Activated CD8-positive, alpha-beta T cell treated with anti-CD3 and anti-CD28 coated beads for 36 hours (primary cell): ENCODE results near the gene EFNA4. TPM values are rescaled to one million over a fixed set of nuclear protein-coding genes. Genes with fewer than 3 reads are reported as not detected.

Experiments used
- ATAC-seq: fragments of 200-7000 bp; cut with Tn5 transposase; one replicate; pipeline ENCODE4 v1.10.0; 2021; ENCODE audit warnings: mild to moderate bottlenecking, moderate library complexity
- CTCF ChIA-PET: fragments of 350-600 bp; sonication (Branson Sonifier 250); formaldehyde crosslinking; loops from one replicate; lab custom pipeline; 2021; ENCODE audit warnings: antibody characterized with exemption; lab: Charles Lee
- POLR2A ChIA-PET: fragments of 350-600 bp; sonication (Branson Sonifier 250); formaldehyde crosslinking; loops from one replicate; lab custom pipeline; 2021; ENCODE audit warnings: antibody characterized with exemption; lab: Charles Lee
- DNase-seq: peaks from one replicate; pipeline ENCODE4 v3.0.0-alpha.2; 2020
- H3K27ac Mint-ChIP-seq: one replicate; pipeline ENCODE4 v1.8.0; 2021; ENCODE audit warnings: mild to moderate bottlenecking, mixed read lengths
- H3K27me3 Mint-ChIP-seq: one replicate; pipeline ENCODE4 v1.8.0; 2021; ENCODE audit warnings: mixed read lengths
- H3K36me3 Mint-ChIP-seq: one replicate; pipeline ENCODE4 v1.8.0; 2021; ENCODE audit warnings: low read depth, mixed read lengths
- H3K4me1 Mint-ChIP-seq: one replicate; pipeline ENCODE4 v1.8.0; 2021; ENCODE audit warnings: low read depth, mixed read lengths
- H3K4me3 Mint-ChIP-seq: one replicate; pipeline ENCODE4 v1.8.0; 2021; ENCODE audit warnings: mild to moderate bottlenecking, moderate library complexity, mixed read lengths
- H3K9me3 Mint-ChIP-seq: one replicate; pipeline ENCODE4 v1.8.0; 2021; ENCODE audit warnings: mixed read lengths
- CTCF ChIP-seq: fragments of 200-600 bp; IDR thresholded peaks from one replicate; pipeline ENCODE4 v1.8.0; 2022; ENCODE audit warnings: antibody characterized with exemption, mild to moderate bottlenecking
- intact Hi-C: fragments of 100-400 bp; cut with micrococcal nuclease; formaldehyde crosslinking; loops from one replicate; pipeline ENCODE4 v1.10.0; 2022
- total RNA-seq, 2 experiments: library from RNA; stranded (reverse); gene quantifications; one replicate each; pipeline ENCODE4 v1.2.3, GENCODE V29; 2021

Gene EFNA4
- total RNA-seq, 2 experiments from 2014 or later, result 7.1 to 7.8 TPM

DNA sequence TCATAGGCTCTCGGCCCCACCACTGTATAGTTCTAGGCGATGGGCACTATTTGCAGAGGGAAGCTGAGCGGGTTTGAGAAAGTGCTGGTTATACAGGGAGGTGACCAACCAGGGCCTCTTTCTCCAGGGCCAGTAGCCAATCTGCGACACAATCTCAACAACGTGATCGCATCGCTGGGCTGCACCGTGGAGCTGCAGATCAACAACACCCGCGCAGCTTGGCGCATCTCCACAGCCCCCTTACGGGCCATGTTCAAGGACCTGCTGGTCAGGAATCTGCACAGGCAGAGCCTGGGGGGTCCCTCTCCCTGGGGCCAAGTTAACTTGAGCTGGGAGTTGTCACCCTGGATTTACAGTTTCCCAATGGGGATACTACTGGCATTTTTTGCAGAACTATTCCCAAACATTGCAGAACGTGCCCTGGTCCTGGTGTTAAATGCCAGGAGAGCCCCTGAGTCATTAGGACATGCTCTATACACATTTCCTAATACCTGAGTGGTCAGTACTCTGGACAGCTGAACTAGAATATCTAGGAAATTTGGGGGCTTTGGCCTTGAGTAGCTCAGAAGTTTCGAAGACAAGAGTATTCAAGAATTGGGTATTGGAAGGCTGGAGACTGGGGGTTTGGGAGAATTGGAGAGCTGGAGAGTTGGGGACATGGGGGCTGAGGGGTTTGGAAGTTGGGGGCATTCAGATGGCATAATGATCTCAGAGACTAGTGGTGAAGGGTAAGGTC lies 23.0 kb upstream of the EFNA4 start:
- intact Hi-C loops, result no loop called here
- H3K27me3 Mint-ChIP-seq, result peaks cover 7% of the 10 kb centered on the region

DNA sequence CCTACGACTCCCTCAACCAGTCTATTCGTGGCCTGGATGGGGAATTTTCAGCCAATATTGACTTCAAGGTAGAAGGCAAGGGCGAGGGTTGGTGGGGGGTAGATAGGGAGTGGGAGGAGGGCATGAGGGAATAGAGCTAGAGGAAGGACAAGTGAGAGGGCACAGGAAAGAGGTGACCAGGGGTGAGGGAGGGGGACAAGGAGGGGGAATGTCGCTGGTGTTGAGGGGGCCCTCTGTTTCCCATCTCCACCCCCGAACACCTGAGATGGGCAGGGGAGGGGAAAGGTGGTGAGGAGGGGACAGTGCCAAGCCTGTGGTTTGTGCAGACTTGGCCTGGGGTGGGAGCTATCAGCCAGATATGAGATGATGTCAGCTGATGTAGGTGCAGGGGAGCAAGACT lies 20.8 kb upstream of the EFNA4 start:
- no peak for TF ChIP-seq CTCF
- Mint-ChIP-seq H3K9me3 (no peaks in the 10 kb centered on the region), H3K36me3 (no peaks in the 10 kb centered on the region), H3K4me1 (peaks cover 5% of the 10 kb centered on the region), H3K4me3 (no peak overlapping the region), H3K27ac (no peak overlapping the region), H3K27me3 (peaks cover 7% of the 10 kb centered on the region)
- CTCF ChIA-PET, result interaction anchor here (2.2 to 14.7 kb wide), 3 partner anchors 16 to 42 kb away, joined by 13 to 204 read pairs (median 38); partner anchors contain the start of gene EFNA4
- POLR2A ChIA-PET, result no interaction called here
- ATAC-seq, result no peak
- DNase-seq, result no peak
- intact Hi-C loops, result no loop called here

More for the DNA sequence above, 23.0 kb upstream of the EFNA4 start:
- CTCF ChIA-PET, result interaction anchor here (0.7 to 14.7 kb wide), 7 partner anchors 9 to 132 kb away, joined by 3 to 204 read pairs (median 4); partner anchors contain the start of genes ADAM15, EFNA4 and KRTCAP2
- DNase-seq, result no peak
- Mint-ChIP-seq H3K36me3 (no peaks in the 10 kb centered on the region), H3K4me3 (no peak overlapping the region), H3K27ac (no peak overlapping the region), H3K4me1 (peaks cover 5% of the 10 kb centered on the region), H3K9me3 (no peaks in the 10 kb centered on the region)
- ATAC-seq, result no peak
- TF ChIP-seq CTCF, result no peak
- POLR2A ChIA-PET, result interaction anchor here (0.6 to 1.0 kb wide), 3 partner anchors 19 to 58 kb away, joined by 3 read pairs; no protein-coding TSS in a partner anchor

DNA sequence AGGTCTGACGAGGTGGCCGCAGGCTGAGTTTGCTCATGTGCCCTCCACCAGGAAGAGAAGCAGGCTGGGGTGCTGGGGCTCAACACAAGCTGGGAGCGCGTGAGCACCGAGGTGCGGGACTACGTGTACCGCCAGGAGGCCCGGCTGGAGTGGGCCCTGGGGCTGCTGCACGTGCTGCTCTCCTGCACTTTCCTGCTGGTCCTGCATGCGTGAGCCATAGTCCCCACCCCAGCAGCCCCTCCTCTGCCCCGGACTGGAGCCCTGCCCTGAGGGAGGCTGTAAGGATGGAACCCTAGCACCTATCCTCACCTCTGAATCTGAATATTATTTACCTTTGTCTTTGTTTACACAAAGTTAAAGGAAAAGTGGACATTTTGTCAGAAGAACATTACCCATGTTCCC lies 20.2 kb upstream of the EFNA4 start:
- Mint-ChIP-seq H3K9me3 (no peaks in the 10 kb centered on the region), H3K27ac (no peak overlapping the region), H3K4me1 (peaks cover 5% of the 10 kb centered on the region), H3K36me3 (no peaks in the 10 kb centered on the region), H3K4me3 (no peak overlapping the region), H3K27me3 (peaks cover 2% of the 10 kb centered on the region)
- DNase-seq, result no peak
- ChIA-PET POLR2A (interaction anchor here (1.2 kb wide), 1 partner anchor 26 kb away, joined by 6 read pairs; no protein-coding TSS in a partner anchor), CTCF (interaction anchor here (1.5 to 14.7 kb wide), 8 partner anchors 13 to 60 kb away, joined by 5 to 204 read pairs (median 15); partner anchors contain the start of genes EFNA4 and FLAD1)
- ATAC-seq, result no peak
- intact Hi-C loops, result no loop called here
- TF ChIP-seq CTCF, result no peak

DNA sequence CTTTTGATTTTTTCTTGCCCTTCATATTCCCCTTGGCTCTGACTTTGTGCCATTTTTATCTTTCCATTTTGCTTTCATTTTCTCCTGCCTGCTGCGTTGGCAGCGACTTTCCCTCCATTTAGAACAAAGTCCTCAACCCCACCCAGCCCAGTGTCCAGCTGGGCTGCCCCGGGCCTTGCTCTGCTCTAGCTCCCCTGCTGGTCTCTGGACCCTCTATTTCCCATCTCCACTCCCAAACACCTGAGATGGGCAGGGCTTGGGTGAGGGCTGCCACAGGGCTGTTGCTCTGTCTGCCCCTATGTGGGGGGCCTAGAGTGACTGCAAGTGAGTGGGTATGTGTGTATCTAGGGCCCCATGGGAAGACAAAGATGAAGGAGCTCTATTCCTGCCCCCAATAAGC lies 19.7 kb upstream of the EFNA4 start:
- POLR2A ChIA-PET, result interaction anchor here (0.9 to 1.6 kb wide), 4 partner anchors 13 to 90 kb away, joined by 3 to 6 read pairs (median 4); no protein-coding TSS in a partner anchor

More for the DNA sequence above, 19.7 kb upstream of the EFNA4 start:
- H3K9me3 Mint-ChIP-seq, result no peaks in the 10 kb centered on the region
- no peak for TF ChIP-seq CTCF
- ATAC-seq (no peak), DNase-seq (no peak)
- CTCF ChIA-PET, result interaction anchor here (0.9 to 14.7 kb wide), 11 partner anchors 9 to 129 kb away, joined by 3 to 204 read pairs (median 7); partner anchors contain the start of genes EFNA4, FLAD1 and KRTCAP2
- peaks cover 5% of the 10 kb centered on the region for H3K4me1 Mint-ChIP-seq
- H3K4me3 Mint-ChIP-seq, result no peak overlapping the region
- H3K36me3 Mint-ChIP-seq, result no peaks in the 10 kb centered on the region
- H3K27ac Mint-ChIP-seq, result no peak overlapping the region
- intact Hi-C loops, result no loop called here
- peaks cover 2% of the 10 kb centered on the region for H3K27me3 Mint-ChIP-seq
